Gastroesophageal sphincter (tissue), 4 donors: ENCODE measurements around the gene TP53TG5. TPM values are rescaled to one million over a fixed set of nuclear protein-coding genes. Genes with fewer than 3 reads are reported as not detected.

Experiments used
- ATAC-seq: fragments of 150-250 bp; one replicate; pipeline ENCODE4 v1.9.1; 2016; ENCODE audit warnings: mild to moderate bottlenecking, moderate library complexity
- H3K27ac ChIP-seq, 4 donors: fragments of 200-600 bp; sonication (generic) in 3 of 4; 1 replicate in 3 of 4; 2 replicates in 1 of 4; pipeline ENCODE4 v1.5.1; 2016 to 2019
- H3K27me3 ChIP-seq: fragments of 200-600 bp; sonication (generic); one replicate; pipeline ENCODE4 v1.5.1; 2019
- H3K36me3 ChIP-seq, 2 donors: fragments of 200-600 bp; sonication (generic); one replicate each; pipeline ENCODE4 v1.5.1; 2019; ENCODE audit warnings: control low read depth in 1 of 2
- H3K4me1 ChIP-seq, 3 donors: fragments of 200-600 bp; sonication (generic); 1 replicate in 2 of 3; 2 replicates in 1 of 3; pipeline ENCODE4 v1.5.1; 2016 to 2019; ENCODE audit warnings: control low read depth in 2 of 3
- H3K4me3 ChIP-seq, 2 donors: fragments of 200-600 bp; sonication (generic); one replicate each; pipeline ENCODE4 v1.5.1; 2019; ENCODE audit warnings: mild to moderate bottlenecking in 1 of 2, moderate library complexity in 1 of 2
- H3K9me3 ChIP-seq, 3 donors: fragments of 200-600 bp; sonication (generic); one replicate each; pipeline ENCODE4 v1.5.1; 2017 to 2019; ENCODE audit warnings: control low read depth in 2 of 3
- CTCF ChIP-seq, 4 experiments: fragments of 200-600 bp in 2 of 4; fragments of 450-650 bp in 2 of 4; sonication (generic) in 1 of 4; IDR thresholded peaks; one replicate each; pipeline ENCODE4 v1.5.1; 2017 to 2019; ENCODE audit warnings: antibody characterized with exemption in 4 of 4, mild to moderate bottlenecking in 2 of 4, moderate library complexity in 2 of 4
- EP300 ChIP-seq: sonication (generic); formaldehyde crosslinking; IDR thresholded peaks from one replicate; pipeline ENCODE4 v1.6.1; 2017; ENCODE audit warnings: antibody characterized with exemption, mild to moderate bottlenecking
- POLR2A ChIP-seq, 2 donors: fragments of 450-650 bp; IDR thresholded peaks; one replicate each; pipeline ENCODE4 v1.6.1; 2017; ENCODE audit warnings: antibody characterized with exemption in 2 of 2, mild to moderate bottlenecking in 2 of 2, moderate library complexity in 1 of 2
- POLR2AphosphoS5 ChIP-seq: sonication (generic); formaldehyde crosslinking; IDR thresholded peaks from one replicate; pipeline ENCODE4 v1.6.1; 2017; ENCODE audit warnings: antibody characterized with exemption
- WGBS, 2 donors: methylation state at CpG; one replicate each; pipeline ENCODE4 v1.1.5; 2018; ENCODE audit warnings: low coverage in 1 of 2; 5-methylcytosine and 5-hydroxymethylcytosine counted together
- total RNA-seq, 4 donors: library from RNA; depleted of rRNA; stranded (reverse); fragments of >200 nt; gene quantifications; one replicate each; pipeline ENCODE4 v1.1.0, GENCODE V29; 2016

The TP53TG5 gene
- total RNA-seq, 4 donors from 2014 or later, result not detected

- Histone ChIP-seq H3K4me1 (peaks cover 14 to 60% (median 39%) of the 10 kb centered on the region in 3 donors), H3K4me3 (no peak overlapping the region), H3K27ac (peak overlapping the region; percentile 67 to 96 (median 95)), H3K9me3 (no peaks in the 10 kb centered on the region), H3K36me3 (peaks cover 0 to 32% of the 10 kb centered on the region in 2 donors), H3K27me3 (no peaks in the 10 kb centered on the region)
- WGBS, 2 donors, result 31 to 72% methylated on average over 3 to 8 of the region's 11 CpGs
- peak; percentile 81 for ATAC-seq
- TF ChIP-seq POLR2AphosphoS5, result peak; percentile 88
- TF ChIP-seq POLR2A (IDR thresholded peaks at IDR 0.05), result no peak
- TF ChIP-seq EP300, result no peak
- TF ChIP-seq CTCF (IDR thresholded peaks at IDR 0.05), result no peak
These were observed 41.4 kb downstream of the TP53TG5 start for GRCh38 chr20:45336530-45337366.

- peak overlapping the region in 1 of 4 donors; percentile 0 for H3K27ac ChIP-seq
- H3K36me3 ChIP-seq, result peaks cover 0 to 91% of the 10 kb centered on the region in 2 donors
- whole genome bisulfite sequencing, 2 donors, result 100% methylated on average over 1 of the region's 3 CpGs; no CpG with 5 or more reads in 1 of the 2 donors
- no peaks in the 10 kb centered on the region for H3K4me1 ChIP-seq
- no peak for TF ChIP-seq EP300
- TF ChIP-seq POLR2AphosphoS5, result no peak
- TF ChIP-seq CTCF (IDR thresholded peaks at IDR 0.05), result no peak
- TF ChIP-seq POLR2A (IDR thresholded peaks at IDR 0.05), result no peak
- H3K4me3 ChIP-seq, result no peak overlapping the region
- H3K9me3 ChIP-seq, result no peaks in the 10 kb centered on the region
- no peak for ATAC-seq
- no peaks in the 10 kb centered on the region for H3K27me3 ChIP-seq
These were observed 47.6 kb downstream of the TP53TG5 start for GRCh38 chr20:45330476-45330875.

- Histone ChIP-seq H3K27ac (peak overlapping the region in 1 of 4 donors; percentile 0), H3K4me1 (no peaks in the 10 kb centered on the region), H3K9me3 (no peaks in the 10 kb centered on the region), H3K36me3 (peaks cover 0 to 91% of the 10 kb centered on the region in 2 donors), H3K27me3 (no peaks in the 10 kb centered on the region), H3K4me3 (no peak overlapping the region)
- WGBS, 2 donors, result 76 to 88% methylated on average over 2 of the region's 7 CpGs
- TF ChIP-seq POLR2AphosphoS5 (no peak), CTCF (IDR thresholded peaks at IDR 0.05) (no peak), POLR2A (IDR thresholded peaks at IDR 0.05) (no peak), EP300 (no peak)
- no peak for ATAC-seq
These were observed 48.4 kb downstream of the TP53TG5 start for GRCh38 chr20:45329497-45330319.

- H3K36me3 ChIP-seq, result peaks cover 0 to 87% of the 10 kb centered on the region in 2 donors
- TF ChIP-seq CTCF (IDR thresholded peaks at IDR 0.05), result no peak
- TF ChIP-seq POLR2A (IDR thresholded peaks at IDR 0.05), result no peak
- TF ChIP-seq POLR2AphosphoS5, result no peak
- TF ChIP-seq EP300, result no peak
- no peak for ATAC-seq
- WGBS, 2 donors, result 83% methylated on average over 4 of the region's 4 CpGs; no CpG with 5 or more reads in 1 of the 2 donors
- no peaks in the 10 kb centered on the region for H3K9me3 ChIP-seq
- no peak overlapping the region for H3K4me3 ChIP-seq
- peak overlapping the region in 1 of 4 donors; percentile 4 for H3K27ac ChIP-seq
- no peaks in the 10 kb centered on the region for H3K27me3 ChIP-seq
- H3K4me1 ChIP-seq, result no peaks in the 10 kb centered on the region
These were observed 49.7 kb downstream of the TP53TG5 start for GRCh38 chr20:45328451-45328850.
